GM23338 (cell line): ENCODE results near the gene ATXN1L. TPM values are rescaled to one million over a fixed set of nuclear protein-coding genes. Genes with fewer than 3 reads are reported as not detected.

ENCODE experiments used
- ATAC-seq: fragments of 200-7000 bp; cut with Tn5 transposase; 3 replicates; pipeline ENCODE4 v1.9.1; 2020
- DNase-seq: peaks from one replicate; pipeline ENCODE4 v3.0.0-alpha.2; 2015; ENCODE audit warnings: low spot score
- H2AFZ ChIP-seq: fragments of 200-600 bp; sonication (generic); 2 replicates; pipeline ENCODE4 v1.8.0; 2016; ENCODE audit warnings: antibody characterized with exemption, mild to moderate bottlenecking, moderate library complexity
- H3F3A ChIP-seq: fragments of 200-600 bp; sonication (generic); replicated peaks from 2 replicates; pipeline ENCODE4 v1.8.0; 2017; ENCODE audit warnings: antibody characterized with exemption, mixed run types, low read depth
- H3K27ac ChIP-seq: fragments of 200-600 bp; sonication (generic); 2 replicates; pipeline ENCODE4 v1.6.1; 2016; ENCODE audit warnings: low read depth
- H3K27me3 ChIP-seq: fragments of 200-600 bp; sonication (generic); 2 replicates; pipeline ENCODE4 v1.8.0; 2016; ENCODE audit warnings: mild to moderate bottlenecking, mixed run types, moderate library complexity; ENCODE audit not compliant: insufficient read depth
- H3K36me3 ChIP-seq: fragments of 200-600 bp; sonication (generic); 2 replicates; pipeline ENCODE4 v1.8.0; 2016; ENCODE audit warnings: mild to moderate bottlenecking; ENCODE audit not compliant: insufficient read depth
- H3K4me1 ChIP-seq: fragments of 200-600 bp; sonication (generic); 2 replicates; pipeline ENCODE4 v1.8.0; 2016; ENCODE audit warnings: mild to moderate bottlenecking, moderate library complexity; ENCODE audit not compliant: insufficient read depth
- H3K4me2 ChIP-seq: fragments of 200-600 bp; sonication (generic); 2 replicates; pipeline ENCODE4 v1.7.1; 2017; ENCODE audit warnings: mixed run types
- H3K4me3 ChIP-seq: fragments of 200-600 bp; sonication (generic); 2 replicates; pipeline ENCODE4 v1.6.1; 2016; ENCODE audit warnings: mixed run types
- H3K79me2 ChIP-seq: fragments of 200-600 bp; sonication (generic); replicated peaks from 2 replicates; pipeline ENCODE4 v1.8.0; 2017; ENCODE audit warnings: mild to moderate bottlenecking; ENCODE audit not compliant: insufficient read depth
- H3K9me2 ChIP-seq: fragments of 200-600 bp; sonication (generic); 2 replicates; pipeline ENCODE4 v1.8.0; 2017; ENCODE audit not compliant: insufficient read depth
- H4K20me1 ChIP-seq: fragments of 200-600 bp; sonication (generic); replicated peaks from 2 replicates; pipeline ENCODE4 v1.8.0; 2017; ENCODE audit warnings: mild to moderate bottlenecking; ENCODE audit not compliant: insufficient read depth
- H3K27ac Mint-ChIP-seq: 2 replicates; pipeline ENCODE4 v1.8.0; 2020; ENCODE audit warnings: inconsistent platforms, mild to moderate bottlenecking, moderate library complexity, mixed read lengths
- H3K27me3 Mint-ChIP-seq: 3 replicates; pipeline ENCODE4 v1.8.0; 2022; ENCODE audit warnings: low read depth, mild to moderate bottlenecking, moderate library complexity, mixed read lengths, inconsistent platforms; ENCODE audit not compliant: insufficient read depth, poor library complexity
- H3K36me3 Mint-ChIP-seq: 3 replicates; pipeline ENCODE4 v1.8.0; 2021; ENCODE audit warnings: low read depth, mild to moderate bottlenecking, inconsistent platforms, moderate library complexity, mixed read lengths
- H3K4me1 Mint-ChIP-seq: 3 replicates; pipeline ENCODE4 v1.8.0; 2020; ENCODE audit warnings: mild to moderate bottlenecking, inconsistent platforms, mixed read lengths
- H3K4me3 Mint-ChIP-seq: 3 replicates; pipeline ENCODE4 v1.8.0; 2021; ENCODE audit warnings: moderate library complexity, mild to moderate bottlenecking, inconsistent platforms, mixed read lengths
- H3K9me3 Mint-ChIP-seq: 3 replicates; pipeline ENCODE4 v1.8.0; 2020; ENCODE audit warnings: moderate library complexity, mild to moderate bottlenecking, inconsistent platforms, mixed read lengths
- CREB1 ChIP-seq: fragments of 250-450 bp; sonication (Bioruptor Pico); IDR thresholded peaks from 2 replicates; pipeline ENCODE4 v1.5.0; 2020; ENCODE audit warnings: low read depth, mild to moderate bottlenecking, moderate library complexity
- CTCF ChIP-seq, 2 experiments: fragments of 200-600 bp in 1 of 2; sonication (generic) in 1 of 2; conservative IDR thresholded peaks; 2 replicates each; pipeline versions ENCODE4 v1.5.1 to v1.6.1; 2016 to 2017; ENCODE audit warnings: antibody characterized with exemption in 2 of 2, low read depth in 2 of 2, mild to moderate bottlenecking in 2 of 2, moderate library complexity in 1 of 2
- ETS1 ChIP-seq: IDR thresholded peaks from 2 replicates; pipeline ENCODE4 v1.6.1; 2016; ENCODE audit warnings: antibody characterized with exemption
- EZH2 ChIP-seq: fragments of 200-600 bp; sonication (generic); IDR thresholded peaks from one replicate; pipeline ENCODE4 v1.8.0; 2017; ENCODE audit warnings: antibody characterized with exemption, mild to moderate bottlenecking, low read depth; ENCODE audit not compliant: unreplicated experiment
- EZH2phosphoT487 ChIP-seq: fragments of 200-600 bp; sonication (generic); IDR thresholded peaks from one replicate; pipeline ENCODE4 v1.8.1; 2018; ENCODE audit warnings: antibody characterized with exemption; ENCODE audit not compliant: unreplicated experiment
- NANOG ChIP-seq: IDR thresholded peaks from 2 replicates; pipeline ENCODE4 v1.6.1; 2016; ENCODE audit warnings: antibody characterized with exemption, borderline replicate concordance
- POLR2AphosphoS5 ChIP-seq: IDR thresholded peaks from 2 replicates; pipeline ENCODE4 v1.6.1; 2016; ENCODE audit warnings: antibody characterized with exemption, low read depth
- STAT1 ChIP-seq: IDR thresholded peaks from one replicate; pipeline ENCODE4 v1.6.1; 2016; ENCODE audit warnings: antibody characterized with exemption; ENCODE audit not compliant: unreplicated experiment
- ZNF114 ChIP-seq: fragments of 250-450 bp; sonication (Bioruptor Pico); IDR thresholded peaks from 2 replicates; pipeline ENCODE4 v1.5.0; 2020; ENCODE audit warnings: mild to moderate bottlenecking, moderate library complexity
- ZNF331 ChIP-seq: fragments of 250-450 bp; sonication (Bioruptor Pico); IDR thresholded peaks from 2 replicates; pipeline ENCODE4 v1.5.0; 2020; ENCODE audit warnings: low read depth, mild to moderate bottlenecking, moderate library complexity
- polyA plus RNA-seq: library from polyadenylated mRNA; unstranded; fragments of >200 nt; fragmentation: Nextera tagmentation; extraction: Ambion mirVana; gene quantifications from 2 replicates; pipeline ENCODE4 v1.2.1, GENCODE V29; 2016
- total RNA-seq: library from RNA; depleted of rRNA; stranded (reverse); fragments of >200 nt; shearing (Covaris generic); gene quantifications from 2 replicates; pipeline ENCODE4 v1.2.3, GENCODE V29; 2014

The ATXN1L gene
- total and polyA plus RNA-seq, 2 experiments from 2014 or later, result 8.5 to 22.1 TPM

- H3K4me2 ChIP-seq, result peak overlapping the region; percentile 99
- peaks cover 6% of the 10 kb centered on the region; the same call in 1 of the 2 replicates for H3F3A ChIP-seq
- Mint-ChIP-seq H3K4me1 (peaks cover 13% of the 10 kb centered on the region), H3K27me3 (peaks cover 12% of the 10 kb centered on the region), H3K9me3 (no peaks in the 10 kb centered on the region; the same call in 2 of the 3 replicates), H3K36me3 (peaks cover 17% of the 10 kb centered on the region), H3K4me3 (peak overlapping the region; percentile 97), H3K27ac (peak overlapping the region; percentile 97)
- peaks cover 58% of the 10 kb centered on the region for H3K79me2 ChIP-seq
- H3K36me3 ChIP-seq, result peaks cover 8% of the 10 kb centered on the region; the same call in 1 of the 2 replicates
- ATAC-seq (peak; percentile 24), DNase-seq (peak; percentile 50)
- H3K9me2 ChIP-seq, result no peaks in the 10 kb centered on the region
- peaks cover 13% of the 10 kb centered on the region; the same call in 1 of the 2 replicates for H3K4me1 ChIP-seq
- peaks cover 48% of the 10 kb centered on the region for H4K20me1 ChIP-seq
- H3K27me3 ChIP-seq, result no peaks in the 10 kb centered on the region
- peak overlapping the region; percentile 93; the same call in 1 of the 2 replicates for H2AFZ ChIP-seq
- peak overlapping the region; percentile 100 for H3K4me3 ChIP-seq
- no peak for TF ChIP-seq CREB1
- TF ChIP-seq EZH2phosphoT487, result no peak
- H3K27ac ChIP-seq, result peak overlapping the region; percentile 99
Measured at GRCh38 chr16:71895679-71896365, 50.0 kb downstream of the ATXN1L start.

GRCh38 chr16:71896764-71897368 lies 51.1 kb downstream of the ATXN1L start:
- Histone ChIP-seq H3K27ac (0 out of 2 replicates have a peak overlapping the region, but pooled peaks have one; percentile 99), H3K4me3 (peak overlapping the region; percentile 100), H3K79me2 (peaks cover 68% of the 10 kb centered on the region), H3K4me1 (peaks cover 13% of the 10 kb centered on the region; the same call in 1 of the 2 replicates), H3K27me3 (no peaks in the 10 kb centered on the region), H3K36me3 (peaks cover 8% of the 10 kb centered on the region; the same call in 1 of the 2 replicates), H3K9me2 (no peaks in the 10 kb centered on the region), H3F3A (peaks cover 6% of the 10 kb centered on the region; the same call in 1 of the 2 replicates), H2AFZ (no peak overlapping the region), H3K4me2 (peak overlapping the region; percentile 99), H4K20me1 (peaks cover 57% of the 10 kb centered on the region)
- DNase-seq, result no peak
- H3K36me3 Mint-ChIP-seq, result peaks cover 20% of the 10 kb centered on the region
- H3K27ac Mint-ChIP-seq, result no peak overlapping the region; the same call in 1 of the 2 replicates
- no peaks in the 10 kb centered on the region; the same call in 2 of the 3 replicates for H3K9me3 Mint-ChIP-seq
- no peak for ATAC-seq
- H3K4me3 Mint-ChIP-seq, result peak overlapping the region; percentile 97
- H3K4me1 Mint-ChIP-seq, result peaks cover 13% of the 10 kb centered on the region
- no peak for TF ChIP-seq ZNF331
- no peak for TF ChIP-seq ETS1
- TF ChIP-seq CREB1, result no peak
- no peak for TF ChIP-seq ZNF114 (CRISPR knock-in tag)
- TF ChIP-seq NANOG, result no peak
- H3K27me3 Mint-ChIP-seq, result peaks cover 12% of the 10 kb centered on the region

- Mint-ChIP-seq H3K9me3 (no peaks in the 10 kb centered on the region; the same call in 2 of the 3 replicates), H3K36me3 (peaks cover 28% of the 10 kb centered on the region), H3K27me3 (peaks cover 9% of the 10 kb centered on the region), H3K4me3 (no peak overlapping the region), H3K4me1 (peaks cover 9% of the 10 kb centered on the region), H3K27ac (no peak overlapping the region)
- Histone ChIP-seq H3K4me2 (no peak overlapping the region; the same call in 1 of the 2 replicates), H3F3A (peaks cover 6% of the 10 kb centered on the region; the same call in 1 of the 2 replicates), H2AFZ (no peak overlapping the region), H3K4me3 (no peak overlapping the region), H4K20me1 (peaks cover 80% of the 10 kb centered on the region), H3K36me3 (peaks cover 8% of the 10 kb centered on the region; the same call in 1 of the 2 replicates), H3K27ac (no peak overlapping the region), H3K79me2 (peaks cover 89% of the 10 kb centered on the region), H3K4me1 (peaks cover 13% of the 10 kb centered on the region; the same call in 1 of the 2 replicates), H3K27me3 (no peaks in the 10 kb centered on the region), H3K9me2 (no peaks in the 10 kb centered on the region)
- DNase-seq (no peak), ATAC-seq (no peak)
- no peak for TF ChIP-seq EZH2
- TF ChIP-seq STAT1, result no peak
- TF ChIP-seq CTCF (conservative IDR thresholded peaks at IDR 0.05; ENCODE audit: low read depth in 2 of 2), result no peak
- TF ChIP-seq POLR2AphosphoS5, result no peak
- TF ChIP-seq ETS1, result no peak
Measured at GRCh38 chr16:71899171-71899570, 53.4 kb downstream of the ATXN1L start.
